ENCODE measurements around the gene BPTF. TPM values are rescaled to one million over a fixed set of nuclear protein-coding genes. Genes with fewer than 3 reads are reported as not detected.
"Not testable (repeated sequence)": the region's sequence is repeated elsewhere in the genome, so short reads cannot be mapped to it uniquely, and the experiment has no call there.

The BPTF gene
- total RNA-seq, 4 donors from 2014 or later, result 50.1 to 79.9 (median 69.4) TPM

DNA sequence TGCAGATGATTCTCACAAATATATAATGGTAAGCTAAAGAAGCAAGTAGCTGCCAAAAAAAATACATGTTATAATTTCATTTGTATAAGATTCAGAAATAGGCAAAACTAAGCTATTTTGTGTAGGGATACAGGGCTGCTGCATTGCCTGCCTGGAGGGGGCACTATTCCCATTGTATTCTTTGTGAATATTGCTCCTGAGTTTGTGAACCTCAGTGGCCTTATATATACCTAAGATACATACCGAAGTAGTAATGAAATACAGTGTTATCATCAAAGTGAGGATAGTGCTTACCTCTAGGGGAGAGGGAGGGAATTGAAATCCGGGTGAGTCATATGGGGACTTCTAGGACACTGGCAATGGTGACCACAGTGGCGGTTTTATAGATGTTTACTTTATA is 117.5 kb downstream of the BPTF start:
- TF ChIP-seq, protein P1, sequence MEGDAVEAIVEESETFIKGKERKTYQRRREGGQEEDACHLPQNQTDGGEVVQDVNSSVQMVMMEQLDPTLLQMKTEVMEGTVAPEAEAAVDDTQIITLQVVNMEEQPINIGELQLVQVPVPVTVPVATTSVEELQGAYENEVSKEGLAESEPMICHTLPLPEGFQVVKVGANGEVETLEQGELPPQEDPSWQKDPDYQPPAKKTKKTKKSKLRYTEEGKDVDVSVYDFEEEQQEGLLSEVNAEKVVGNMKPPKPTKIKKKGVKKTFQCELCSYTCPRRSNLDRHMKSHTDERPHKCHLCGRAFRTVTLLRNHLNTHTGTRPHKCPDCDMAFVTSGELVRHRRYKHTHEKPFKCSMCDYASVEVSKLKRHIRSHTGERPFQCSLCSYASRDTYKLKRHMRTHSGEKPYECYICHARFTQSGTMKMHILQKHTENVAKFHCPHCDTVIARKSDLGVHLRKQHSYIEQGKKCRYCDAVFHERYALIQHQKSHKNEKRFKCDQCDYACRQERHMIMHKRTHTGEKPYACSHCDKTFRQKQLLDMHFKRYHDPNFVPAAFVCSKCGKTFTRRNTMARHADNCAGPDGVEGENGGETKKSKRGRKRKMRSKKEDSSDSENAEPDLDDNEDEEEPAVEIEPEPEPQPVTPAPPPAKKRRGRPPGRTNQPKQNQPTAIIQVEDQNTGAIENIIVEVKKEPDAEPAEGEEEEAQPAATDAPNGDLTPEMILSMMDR (IDR thresholded peaks at IDR 0.05), result no peak
- TF ChIP-seq POLR2A (IDR thresholded peaks at IDR 0.05), result no peak
- no peak for DNase-seq (ENCODE audit: low spot score in 2 of 2)
- WGBS, 2 donors, result 89 to 91% methylated on average over 3 of the region's 3 CpGs
- intact Hi-C loops (cut with DNase I; ENCODE audit: low total_unique reads), result no loop called here
- H3K4me3 ChIP-seq (ENCODE audit: low read depth, poor library complexity, severe bottlenecking), result no peak overlapping the region

DNA sequence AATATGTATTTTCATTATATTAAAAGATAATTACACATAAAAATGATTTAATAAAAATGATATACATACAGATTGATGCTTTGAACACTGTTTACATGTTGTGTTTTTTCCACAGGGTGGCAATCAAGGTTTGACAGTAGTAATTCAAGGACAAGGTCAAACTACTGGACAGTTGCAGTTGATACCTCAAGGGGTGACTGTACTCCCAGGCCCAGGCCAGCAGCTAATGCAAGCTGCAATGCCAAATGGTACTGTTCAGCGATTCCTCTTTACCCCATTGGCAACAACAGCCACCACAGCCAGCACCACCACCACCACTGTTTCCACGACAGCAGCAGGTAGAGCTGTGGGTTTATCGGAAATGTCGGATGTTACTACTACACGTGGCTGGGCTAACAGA is 118.7 kb downstream of the BPTF start:
- DNase-seq (ENCODE audit: low spot score in 2 of 2), result no peak
- intact Hi-C loops (cut with DNase I; ENCODE audit: low total_unique reads), result no loop called here
- no peak for TF ChIP-seq POLR2A (IDR thresholded peaks at IDR 0.05)
- TF ChIP-seq, protein P1 (IDR thresholded peaks at IDR 0.05), result no peak
- H3K4me3 ChIP-seq (ENCODE audit: low read depth, poor library complexity, severe bottlenecking), result no peak overlapping the region
- WGBS, 2 donors, result 96 to 98% methylated on average over 5 of the region's 5 CpGs

DNA sequence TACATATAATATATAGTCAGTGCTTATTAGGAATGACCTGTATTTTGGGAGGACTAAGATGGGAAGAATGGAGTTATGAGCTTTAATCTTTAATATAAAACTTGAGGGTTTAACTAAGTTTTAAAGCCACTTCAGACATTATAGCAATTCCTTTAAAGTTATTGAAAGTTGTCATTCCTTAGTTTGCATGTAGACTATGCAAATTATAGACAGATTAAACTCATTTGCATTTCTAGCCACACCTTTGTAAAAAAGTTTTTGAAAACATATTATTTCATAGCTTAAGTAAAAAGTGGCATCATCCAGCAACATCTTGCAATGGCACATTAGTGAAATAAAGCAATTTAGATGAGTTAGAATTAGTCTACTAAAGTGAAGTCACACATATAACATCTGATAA is 121.2 kb downstream of the BPTF start:
- intact Hi-C loops (cut with DNase I; ENCODE audit: low total_unique reads), result no loop called here
- TF ChIP-seq, protein P1 (IDR thresholded peaks at IDR 0.05), result no peak
- TF ChIP-seq POLR2A (IDR thresholded peaks at IDR 0.05), result no peak
- no peak overlapping the region for H3K4me3 ChIP-seq (ENCODE audit: low read depth, poor library complexity, severe bottlenecking)
- DNase-seq (ENCODE audit: low spot score in 2 of 2), result no peak

DNA sequence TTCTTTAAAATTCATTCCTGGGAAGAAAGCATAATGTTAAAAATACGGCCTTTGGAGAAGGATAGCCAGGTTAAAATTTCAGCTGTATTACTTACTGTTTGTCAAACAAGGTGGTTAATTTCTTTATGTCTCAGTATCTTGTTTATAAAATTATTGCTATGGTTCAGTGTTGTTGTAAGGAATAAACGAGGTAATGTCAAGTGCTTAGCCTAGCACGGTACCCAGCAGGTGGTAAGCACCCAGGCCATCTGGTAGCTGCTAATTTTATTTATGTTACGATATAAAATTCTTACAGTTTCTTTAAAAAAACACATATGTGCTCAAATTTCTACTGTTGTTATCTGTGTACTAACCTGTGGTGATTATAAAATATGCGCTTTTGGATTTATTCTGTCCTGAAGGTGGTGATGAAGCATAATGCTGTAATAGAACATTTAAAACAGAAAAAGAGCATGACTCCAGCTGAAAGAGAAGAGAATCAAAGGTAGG is 122.1 kb downstream of the BPTF start:
- DNase-seq (ENCODE audit: low spot score in 2 of 2), result no peak
- intact Hi-C loops (cut with DNase I; ENCODE audit: low total_unique reads), result no loop called here
- WGBS, 2 donors, result 91 to 93% methylated on average over 5 of the region's 5 CpGs
- no peak overlapping the region for H3K4me3 ChIP-seq (ENCODE audit: low read depth, poor library complexity, severe bottlenecking)
- no peak for TF ChIP-seq POLR2A (IDR thresholded peaks at IDR 0.05)
- TF ChIP-seq, protein P1 (IDR thresholded peaks at IDR 0.05), result no peak

DNA sequence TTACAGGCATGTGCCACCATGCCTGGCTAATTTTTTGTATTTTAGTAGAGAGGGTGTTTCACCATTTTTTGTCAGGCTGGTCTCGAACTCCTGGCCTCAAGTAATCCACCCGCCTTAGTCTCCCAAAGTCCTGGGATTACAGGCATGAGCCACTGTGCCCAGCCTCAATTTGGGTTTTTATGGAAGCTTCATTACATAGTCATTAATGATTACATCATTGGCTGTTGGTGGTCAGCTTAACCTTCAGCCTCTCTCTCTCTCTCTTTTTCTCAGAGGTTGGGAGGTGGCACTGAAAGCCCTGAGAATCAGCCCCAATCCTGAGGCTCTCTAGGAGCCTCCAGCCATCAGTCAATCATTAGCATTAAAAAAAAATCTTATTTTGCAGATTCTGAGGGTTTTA is 125.6 kb downstream of the BPTF start:
- intact Hi-C loops (cut with DNase I; ENCODE audit: low total_unique reads), result no loop called here
- 97 to 100% methylated on average over 2 of the region's 2 CpGs for WGBS, 2 donors
- H3K4me3 ChIP-seq (ENCODE audit: low read depth, poor library complexity, severe bottlenecking), result no peak overlapping the region
- TF ChIP-seq POLR2A (IDR thresholded peaks at IDR 0.05), result no peak
- TF ChIP-seq, protein P1 (IDR thresholded peaks at IDR 0.05), result no peak
- DNase-seq (ENCODE audit: low spot score in 2 of 2), result no peak

DNA sequence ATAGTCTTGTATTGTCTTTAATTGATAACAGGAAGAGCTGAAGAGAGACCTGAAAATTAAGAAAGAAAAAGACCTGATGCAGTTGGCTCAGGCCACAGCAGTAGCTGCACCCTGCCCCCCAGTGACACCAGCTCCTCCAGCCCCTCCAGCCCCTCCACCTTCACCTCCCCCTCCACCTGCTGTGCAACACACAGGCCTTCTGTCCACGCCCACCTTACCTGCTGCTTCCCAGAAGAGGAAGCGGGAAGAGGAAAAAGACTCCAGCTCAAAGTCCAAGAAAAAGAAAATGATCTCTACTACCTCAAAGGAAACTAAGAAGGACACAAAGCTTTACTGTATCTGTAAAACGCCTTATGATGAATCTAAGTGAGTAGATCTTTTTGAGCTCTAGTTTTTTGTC is 134.2 kb downstream of the BPTF start:
- 90 to 96% methylated on average over 3 of the region's 3 CpGs for WGBS, 2 donors
- DNase-seq (ENCODE audit: low spot score in 2 of 2), result no peak
- H3K4me3 ChIP-seq (ENCODE audit: low read depth, poor library complexity, severe bottlenecking), result no peak overlapping the region
- no peak for TF ChIP-seq POLR2A (IDR thresholded peaks at IDR 0.05)
- TF ChIP-seq, protein P1 (IDR thresholded peaks at IDR 0.05), result no peak
- intact Hi-C loops (cut with DNase I; ENCODE audit: low total_unique reads), result no loop called here

DNA sequence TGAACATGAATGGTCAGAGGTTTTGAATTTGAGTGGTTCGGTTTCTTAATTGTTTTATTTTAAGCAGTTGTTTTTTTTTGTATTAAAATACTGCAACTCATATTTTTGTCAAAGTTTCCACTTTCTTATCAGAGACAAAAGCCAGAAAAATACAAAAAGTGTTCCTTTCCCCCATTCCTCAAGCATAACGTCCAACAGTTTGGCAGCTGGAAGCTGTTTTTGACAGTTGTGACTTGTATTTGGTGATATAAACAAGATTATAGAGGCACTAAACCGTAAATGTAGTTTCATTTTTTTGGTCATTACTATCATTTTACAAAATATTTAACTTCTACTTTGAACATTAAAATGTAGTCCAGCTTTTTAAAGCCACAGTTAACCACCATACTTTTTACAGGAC is 135.0 kb downstream of the BPTF start:
- H3K4me3 ChIP-seq (ENCODE audit: low read depth, poor library complexity, severe bottlenecking); DNase-seq (ENCODE audit: low spot score in 2 of 2): not testable (repeated sequence)
- WGBS, 2 donors, result 67 to 70% methylated on average over 3 of the region's 3 CpGs
- intact Hi-C loops (cut with DNase I; ENCODE audit: low total_unique reads), result loop anchor here (10.0 kb wide), 1 partner anchor 505 kb away; no protein-coding TSS in a partner anchor

DNA sequence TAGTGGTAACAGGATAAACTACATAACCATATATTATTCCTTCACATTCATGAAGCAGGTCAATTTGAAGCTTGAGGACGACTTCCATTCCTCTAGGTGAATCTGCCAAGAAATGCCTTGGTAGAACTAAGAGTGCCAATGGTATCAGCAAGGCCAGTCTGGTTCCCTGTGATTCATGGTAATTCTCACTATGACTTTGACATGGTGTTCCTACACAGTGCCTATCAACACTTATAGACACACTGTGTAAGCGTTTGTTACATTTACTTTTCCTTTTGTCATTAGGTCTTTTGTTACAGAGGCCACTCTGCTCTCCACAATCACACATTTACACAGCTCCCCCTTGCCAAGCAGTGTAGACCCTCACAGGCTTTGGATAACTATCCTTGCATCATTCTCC is 136.9 kb downstream of the BPTF start:
- intact Hi-C loops (cut with DNase I; ENCODE audit: low total_unique reads), result loop anchor here (10.0 kb wide), 1 partner anchor 503 kb away; no protein-coding TSS in a partner anchor
- WGBS, 2 donors, result 64 to 80% methylated on average over 2 of the region's 2 CpGs
- DNase-seq (ENCODE audit: low spot score in 2 of 2); H3K4me3 ChIP-seq (ENCODE audit: low read depth, poor library complexity, severe bottlenecking): not testable (repeated sequence)

Measured in lower leg skin (tissue), 4 donors.